Fibroblast of lung (primary cell): ENCODE data around the gene MCTP1. TPM values are rescaled to one million over a fixed set of nuclear protein-coding genes. Genes with fewer than 3 reads are reported as not detected.

Source experiments
- DNase-seq, 2 donors: peaks; one replicate each; pipeline versions ENCODE4 v3.0.0 to v3.0.0-alpha.2; 2010; ENCODE audit warnings: low read depth in 2 of 2
- H2AFZ ChIP-seq: 2 replicates; pipeline ENCODE4 v1.5.1; 2012; ENCODE audit warnings: low read length, control low read depth, inconsistent platforms
- H3K27ac ChIP-seq: 2 replicates; pipeline ENCODE4 v1.5.1; 2011; ENCODE audit warnings: low read length, control low read depth; ENCODE audit not compliant: insufficient read depth
- H3K27me3 ChIP-seq: 2 replicates; pipeline ENCODE4 v1.5.1; 2011; ENCODE audit warnings: mild to moderate bottlenecking, low read length; ENCODE audit not compliant: control insufficient read depth, insufficient read depth
- H3K36me3 ChIP-seq: 2 replicates; pipeline ENCODE4 v1.5.1; 2011; ENCODE audit warnings: low read length; ENCODE audit not compliant: control insufficient read depth, insufficient read depth
- H3K4me1 ChIP-seq: 2 replicates; pipeline ENCODE4 v1.5.1; 2011; ENCODE audit warnings: low read length; ENCODE audit not compliant: control insufficient read depth, insufficient read depth; ENCODE audit errors: extremely low read depth
- H3K4me2 ChIP-seq: 2 replicates; pipeline ENCODE4 v1.5.1; 2011; ENCODE audit warnings: low read length, control low read depth; ENCODE audit not compliant: insufficient read depth; ENCODE audit errors: extremely low read depth
- H3K4me3 ChIP-seq, 4 experiments: fragments of 200-600 bp in 1 of 4; sonication (generic) in 1 of 4; replicated peaks in 1 of 4; 2 replicates each; pipeline ENCODE4 v1.5.1; 2011 to 2016; ENCODE audit warnings: low read length in 4 of 4, low read depth in 3 of 4, mild to moderate bottlenecking in 3 of 4, control low read depth in 2 of 4, inconsistent platforms in 1 of 4, mixed read lengths in 1 of 4; ENCODE audit not compliant: insufficient read depth in 1 of 4; ENCODE audit errors: control extremely low read depth in 1 of 4
- H3K79me2 ChIP-seq: 2 replicates; pipeline ENCODE4 v1.5.1; 2012; ENCODE audit warnings: mild to moderate bottlenecking, low read length, inconsistent platforms; ENCODE audit not compliant: control insufficient read depth, insufficient read depth
- H3K9ac ChIP-seq: 2 replicates; pipeline ENCODE4 v1.5.1; 2011; ENCODE audit warnings: mild to moderate bottlenecking, low read length, control low read depth; ENCODE audit not compliant: insufficient read depth
- H3K9me3 ChIP-seq: 2 replicates; pipeline ENCODE4 v1.5.1; 2012; ENCODE audit warnings: low read depth, low read length; ENCODE audit not compliant: control insufficient read depth, insufficient read depth
- H4K20me1 ChIP-seq: 2 replicates; pipeline ENCODE4 v1.5.1; 2011; ENCODE audit warnings: low read length; ENCODE audit not compliant: control insufficient read depth, insufficient read depth; ENCODE audit errors: extremely low read depth
- EZH2 ChIP-seq: IDR thresholded peaks from 2 replicates; pipeline ENCODE4 v1.5.1; 2012; ENCODE audit warnings: low read length, control low read depth, mild to moderate bottlenecking; ENCODE audit errors: missing control alignments
- polyA plus RNA-seq, 2 donors: library from polyadenylated mRNA; depleted of rRNA in 1 of 2; stranded (reverse) in 1 of 2; unstranded in 1 of 2; fragments of >200 nt; gene quantifications; 2 replicates each; pipeline ENCODE4 v1.2.1, GENCODE V29; 2011 to 2012; ENCODE audit warnings: missing spikeins in 1 of 2
- total RNA-seq: library from RNA; depleted of rRNA; stranded (reverse); fragments of >200 nt; gene quantifications from 2 replicates; pipeline ENCODE4 v1.2.1, GENCODE V29; 2014
- TF ChIP-seq, protein P1 (sequence below), 2 donors: IDR thresholded peaks in 1 of 2; conservative IDR thresholded peaks in 1 of 2; 1 replicate in 1 of 2; 2 replicates in 1 of 2; pipeline ENCODE4 v1.5.1; 2011 to 2012; ENCODE audit warnings: low read length in 2 of 2, control low read depth in 1 of 2, inconsistent platforms in 1 of 2, low read depth in 1 of 2, mild to moderate bottlenecking in 1 of 2

Gene MCTP1
- total and polyA plus RNA-seq, 2 donors (not counting 1 experiment from before 2014, with no cell fraction given): 0.78 to 7.9 TPM

DNA sequence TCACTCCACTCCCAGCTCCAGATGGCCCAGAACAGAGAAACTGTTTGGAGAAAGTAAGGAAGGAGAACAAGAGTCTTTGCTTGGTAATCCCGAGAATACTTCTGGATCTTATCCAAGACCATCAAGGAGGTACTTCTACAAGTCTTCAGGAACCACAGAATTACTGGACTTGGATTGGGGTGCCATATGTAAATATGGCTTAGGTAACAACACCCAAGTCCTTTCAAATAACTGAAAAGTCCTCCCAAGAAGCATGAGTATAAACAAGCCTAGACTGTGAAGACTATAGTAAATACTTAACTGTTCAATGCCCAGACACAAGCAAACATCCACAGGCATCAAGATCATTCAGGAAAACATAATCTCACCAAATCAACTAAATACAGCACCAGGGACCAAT is 170.0 kb downstream of the MCTP1 start:
- no peak overlapping the region for H3K27ac ChIP-seq
- H3K27me3 ChIP-seq: no peaks in the 10 kb centered on the region
- no peak overlapping the region for H2AFZ ChIP-seq
- no peak overlapping the region for H3K4me2 ChIP-seq
- no peak for DNase-seq
- no peaks in the 10 kb centered on the region for H3K79me2 ChIP-seq
- H3K4me3 ChIP-seq: no peak overlapping the region
- no peaks in the 10 kb centered on the region for H3K36me3 ChIP-seq
- H3K9ac ChIP-seq: no peak overlapping the region
- TF ChIP-seq, protein P1, sequence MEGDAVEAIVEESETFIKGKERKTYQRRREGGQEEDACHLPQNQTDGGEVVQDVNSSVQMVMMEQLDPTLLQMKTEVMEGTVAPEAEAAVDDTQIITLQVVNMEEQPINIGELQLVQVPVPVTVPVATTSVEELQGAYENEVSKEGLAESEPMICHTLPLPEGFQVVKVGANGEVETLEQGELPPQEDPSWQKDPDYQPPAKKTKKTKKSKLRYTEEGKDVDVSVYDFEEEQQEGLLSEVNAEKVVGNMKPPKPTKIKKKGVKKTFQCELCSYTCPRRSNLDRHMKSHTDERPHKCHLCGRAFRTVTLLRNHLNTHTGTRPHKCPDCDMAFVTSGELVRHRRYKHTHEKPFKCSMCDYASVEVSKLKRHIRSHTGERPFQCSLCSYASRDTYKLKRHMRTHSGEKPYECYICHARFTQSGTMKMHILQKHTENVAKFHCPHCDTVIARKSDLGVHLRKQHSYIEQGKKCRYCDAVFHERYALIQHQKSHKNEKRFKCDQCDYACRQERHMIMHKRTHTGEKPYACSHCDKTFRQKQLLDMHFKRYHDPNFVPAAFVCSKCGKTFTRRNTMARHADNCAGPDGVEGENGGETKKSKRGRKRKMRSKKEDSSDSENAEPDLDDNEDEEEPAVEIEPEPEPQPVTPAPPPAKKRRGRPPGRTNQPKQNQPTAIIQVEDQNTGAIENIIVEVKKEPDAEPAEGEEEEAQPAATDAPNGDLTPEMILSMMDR (conservative IDR thresholded peaks at IDR 0.05 in 1 of 2, IDR thresholded peaks at IDR 0.05 in 1 of 2; ENCODE audit: low read depth in 1 of 2, low read length in 2 of 2): no peak
- no peaks in the 10 kb centered on the region for H4K20me1 ChIP-seq
- H3K4me1 ChIP-seq: no peaks in the 10 kb centered on the region
- H3K9me3 ChIP-seq: no peaks in the 10 kb centered on the region

DNA sequence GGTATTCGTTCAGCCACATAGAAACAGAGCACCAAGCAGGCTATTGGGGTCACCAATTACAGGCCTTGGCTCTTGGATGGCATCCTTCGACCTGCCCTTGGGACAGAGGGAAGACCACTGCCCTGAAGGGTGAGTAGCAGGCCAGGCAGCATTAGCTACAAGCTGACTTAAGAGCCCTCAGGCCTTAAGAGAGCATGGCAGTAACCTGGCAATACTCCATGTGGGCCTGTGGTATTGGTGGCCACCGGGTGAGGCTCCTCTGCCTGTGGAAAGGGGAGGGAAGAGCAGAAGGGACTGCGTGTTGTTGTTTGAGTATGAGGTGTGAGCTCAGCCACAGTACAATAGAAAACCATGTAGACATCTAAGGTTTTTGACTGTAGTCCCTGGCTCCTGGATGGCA is 170.6 kb downstream of the MCTP1 start:
- Histone ChIP-seq H3K27ac (no peak overlapping the region), H3K4me2 (no peak overlapping the region), H4K20me1 (no peaks in the 10 kb centered on the region), H2AFZ (no peak overlapping the region), H3K4me3 (no peak overlapping the region), H3K36me3 (no peaks in the 10 kb centered on the region), H3K9me3 (no peaks in the 10 kb centered on the region), H3K9ac (no peak overlapping the region), H3K27me3 (no peaks in the 10 kb centered on the region), H3K4me1 (no peaks in the 10 kb centered on the region), H3K79me2 (no peaks in the 10 kb centered on the region)
- DNase-seq: no peak
- TF ChIP-seq EZH2: no peak
- TF ChIP-seq, protein P1 (conservative IDR thresholded peaks at IDR 0.05 in 1 of 2, IDR thresholded peaks at IDR 0.05 in 1 of 2; ENCODE audit: low read depth in 1 of 2, low read length in 2 of 2): no peak

DNA sequence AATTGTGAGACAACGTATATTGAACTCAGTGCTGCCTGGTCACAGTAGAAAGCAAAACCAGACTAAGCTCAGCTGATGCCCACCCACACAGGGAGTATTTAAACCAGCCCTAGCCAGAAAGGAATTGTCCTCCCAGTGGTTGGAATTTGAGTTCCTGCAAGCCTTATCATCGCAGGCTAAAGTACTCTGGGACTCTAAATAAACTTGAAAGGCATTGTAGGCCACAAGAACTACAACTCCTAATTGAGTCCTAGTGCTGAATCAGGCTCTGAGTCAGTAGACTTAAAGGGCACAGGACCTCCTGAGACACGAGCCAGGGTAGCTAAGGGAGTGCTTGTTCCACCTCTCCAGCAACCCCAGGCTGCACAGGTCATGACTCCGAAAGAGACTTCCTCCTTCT is 171.4 kb downstream of the MCTP1 start:
- Histone ChIP-seq H3K36me3 (no peaks in the 10 kb centered on the region), H3K9ac (no peak overlapping the region), H2AFZ (no peak overlapping the region), H3K9me3 (no peaks in the 10 kb centered on the region), H4K20me1 (no peaks in the 10 kb centered on the region), H3K27ac (no peak overlapping the region), H3K79me2 (no peaks in the 10 kb centered on the region), H3K27me3 (no peaks in the 10 kb centered on the region), H3K4me2 (no peak overlapping the region), H3K4me3 (no peak overlapping the region), H3K4me1 (no peaks in the 10 kb centered on the region)
- TF ChIP-seq EZH2: no peak
- TF ChIP-seq, protein P1 (conservative IDR thresholded peaks at IDR 0.05 in 1 of 2, IDR thresholded peaks at IDR 0.05 in 1 of 2; ENCODE audit: low read depth in 1 of 2, low read length in 2 of 2): peak in 1 of 2 donors; percentile 4
- peak; percentile 12 to 88 for DNase-seq
